GM19324 (cell line): ENCODE measurements around the gene TMEM204.

Experiments used
- ATAC-seq: cut with Tn5 transposase; IDR thresholded peaks from one replicate; pipeline ENCODE4 v1.9.1; 2021; ENCODE audit warnings: mild to moderate bottlenecking, moderate library complexity; ENCODE audit not compliant: unreplicated experiment, low FRiP score

The TMEM204 gene

DNA sequence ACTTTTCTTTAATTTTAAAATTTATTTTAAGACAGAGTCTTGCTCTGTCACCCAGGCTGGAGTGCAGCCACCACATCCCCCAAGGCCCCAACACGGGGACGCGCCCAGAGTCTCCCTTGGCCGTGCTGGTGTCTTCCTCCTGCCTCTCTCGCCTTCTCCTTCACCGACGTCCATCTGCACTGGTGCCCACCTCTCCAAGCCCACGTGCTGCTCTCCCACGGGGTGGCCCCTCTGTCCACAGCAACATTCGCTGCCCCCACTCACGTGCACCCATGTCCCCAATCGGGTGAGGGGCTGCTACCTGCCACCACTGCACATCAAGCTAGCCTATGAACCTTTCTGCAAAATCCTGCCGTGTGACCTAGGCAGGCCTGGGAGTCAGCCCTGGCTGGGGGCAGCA lies 3.1 kb downstream of the TMEM204 start:
- ATAC-seq: no peak

DNA sequence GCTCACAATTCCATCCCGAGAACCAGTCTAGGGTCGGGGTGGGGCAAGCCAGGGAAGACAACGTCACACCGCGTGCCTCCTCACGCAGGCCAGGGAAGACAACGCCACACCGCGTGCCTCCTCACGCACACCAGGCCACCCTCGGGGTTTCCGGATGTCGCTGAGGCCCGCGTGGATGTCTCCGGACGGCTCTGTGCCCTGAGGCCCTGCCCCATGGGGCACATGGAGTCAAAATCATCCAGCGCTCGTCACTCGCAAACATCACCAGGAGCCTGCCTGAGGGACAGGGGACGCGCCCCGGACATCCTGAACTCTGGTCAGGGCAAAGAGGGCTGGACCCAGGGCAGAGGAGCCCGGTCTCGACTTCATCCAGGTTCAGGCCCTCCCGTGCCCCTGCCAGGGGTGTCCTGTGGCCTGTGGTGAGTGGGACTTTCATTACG lies 3.7 kb downstream of the TMEM204 start:
- no peak for ATAC-seq

DNA sequence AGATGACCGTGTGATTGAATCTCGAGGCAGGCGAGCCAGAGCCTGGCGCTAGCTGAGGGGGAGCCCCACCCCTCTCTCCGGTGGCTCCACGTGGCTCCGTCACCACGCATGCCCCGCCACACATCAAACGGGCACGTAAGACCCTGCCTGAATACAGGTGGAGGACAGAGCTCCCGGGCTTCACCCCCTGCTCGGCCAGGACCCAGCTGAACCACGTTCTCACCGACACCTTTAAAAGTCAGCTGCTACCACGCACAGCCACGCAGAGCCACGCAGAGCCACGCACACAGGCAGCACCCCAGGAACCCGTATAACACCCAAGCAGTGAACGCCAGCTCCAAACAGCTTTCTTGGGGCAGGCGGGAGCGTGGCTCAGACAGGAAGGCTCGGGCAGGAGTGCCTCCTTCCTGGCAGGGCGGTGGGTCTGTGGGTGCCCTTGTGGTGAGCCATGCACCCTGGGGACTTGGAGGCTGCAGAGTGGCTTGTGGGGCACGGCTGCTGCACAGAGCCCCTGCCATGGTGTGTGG lies 4.4 kb downstream of the TMEM204 start:
- no peak for ATAC-seq

DNA sequence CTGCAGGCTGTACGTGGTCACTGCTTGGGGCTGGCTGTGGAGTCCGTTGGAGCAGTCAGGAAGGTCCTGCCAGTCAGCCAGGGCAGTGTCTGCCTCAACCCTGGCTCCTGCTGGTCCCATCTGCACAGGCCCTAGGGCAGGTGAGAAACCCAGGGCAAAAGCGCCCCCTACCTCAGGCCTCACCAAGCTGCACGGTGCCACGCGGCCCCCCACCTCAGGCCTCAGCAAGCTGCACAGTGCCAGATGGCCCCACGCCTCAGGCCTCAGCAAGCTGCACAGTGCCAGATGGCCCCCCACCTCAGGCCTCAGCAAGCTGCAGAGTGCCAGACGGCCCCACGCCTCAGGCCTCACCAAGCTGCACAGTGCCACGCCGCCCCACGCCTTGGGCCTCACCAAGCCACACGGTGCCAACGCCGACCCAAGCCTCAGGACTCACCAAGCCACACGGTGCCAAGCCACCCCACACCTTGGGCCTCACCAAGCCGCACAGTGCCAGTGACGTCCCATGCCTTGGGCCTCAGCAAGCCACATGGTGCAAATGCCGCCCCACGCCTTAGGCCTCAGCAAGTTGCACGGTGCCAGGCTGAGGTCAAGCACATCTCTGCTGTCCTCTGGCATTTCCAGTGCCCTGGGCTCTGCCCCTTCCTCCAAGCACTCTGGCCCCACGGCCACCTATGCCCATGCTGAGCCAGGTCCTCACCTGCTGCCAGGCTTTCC lies 5.5 kb downstream of the TMEM204 start:
- no peak for ATAC-seq

DNA sequence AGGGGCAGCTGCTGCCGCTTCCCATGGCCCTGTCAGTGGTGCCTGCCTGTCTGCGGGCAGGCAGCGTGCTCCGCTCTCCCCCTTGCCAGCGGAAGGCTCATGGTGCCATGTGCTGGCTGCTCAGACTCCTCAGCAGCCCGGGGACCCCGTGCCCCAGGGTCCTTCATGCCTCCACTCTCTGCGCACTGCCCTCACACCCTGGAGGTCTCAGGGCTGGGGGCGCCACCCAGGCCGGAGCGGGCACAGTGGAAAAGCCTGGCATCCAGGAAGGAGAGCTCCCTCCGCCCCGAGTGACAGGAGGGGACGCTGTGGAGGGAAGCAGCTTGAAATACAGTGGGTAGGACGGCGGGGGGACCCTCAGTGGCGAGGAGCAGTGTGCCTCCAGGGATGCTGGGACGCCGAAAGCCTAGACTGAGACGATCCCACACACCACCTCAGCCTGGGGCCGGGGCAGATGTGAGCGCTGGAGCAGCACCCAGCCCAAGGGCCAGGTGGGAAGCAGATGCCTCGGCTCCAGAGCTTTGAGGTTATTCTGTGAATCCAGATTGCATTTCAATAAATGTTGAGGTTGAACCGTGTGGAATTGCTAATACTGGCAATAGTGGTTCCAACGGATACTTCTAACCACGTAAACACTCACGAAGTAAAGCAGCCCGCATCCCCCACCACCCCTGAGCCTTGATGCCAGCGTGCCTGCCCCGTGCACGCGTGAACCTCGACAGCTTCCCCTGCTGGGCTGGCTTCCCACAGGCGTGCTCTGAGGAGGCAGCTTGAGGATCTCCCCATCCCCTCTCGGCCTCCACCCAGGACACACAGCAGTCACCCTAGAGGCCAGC lies 6.5 kb downstream of the TMEM204 start:
- ATAC-seq: no peak

DNA sequence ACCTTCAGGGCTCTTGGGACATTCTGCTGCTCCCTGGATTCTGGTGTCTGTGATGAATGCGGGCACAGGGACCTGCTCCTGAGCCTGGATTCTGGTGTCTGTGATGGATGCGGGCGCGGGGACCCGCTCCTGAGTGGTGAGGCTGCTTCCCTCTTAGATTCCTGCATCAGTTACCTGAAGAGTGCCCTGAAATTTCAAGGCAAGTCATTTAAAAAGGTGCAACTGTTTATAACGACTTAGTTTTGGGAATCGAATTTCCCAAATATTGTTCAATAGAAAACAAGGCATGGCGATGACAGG lies 7.0 kb downstream of the TMEM204 start:
- no peak for ATAC-seq

DNA sequence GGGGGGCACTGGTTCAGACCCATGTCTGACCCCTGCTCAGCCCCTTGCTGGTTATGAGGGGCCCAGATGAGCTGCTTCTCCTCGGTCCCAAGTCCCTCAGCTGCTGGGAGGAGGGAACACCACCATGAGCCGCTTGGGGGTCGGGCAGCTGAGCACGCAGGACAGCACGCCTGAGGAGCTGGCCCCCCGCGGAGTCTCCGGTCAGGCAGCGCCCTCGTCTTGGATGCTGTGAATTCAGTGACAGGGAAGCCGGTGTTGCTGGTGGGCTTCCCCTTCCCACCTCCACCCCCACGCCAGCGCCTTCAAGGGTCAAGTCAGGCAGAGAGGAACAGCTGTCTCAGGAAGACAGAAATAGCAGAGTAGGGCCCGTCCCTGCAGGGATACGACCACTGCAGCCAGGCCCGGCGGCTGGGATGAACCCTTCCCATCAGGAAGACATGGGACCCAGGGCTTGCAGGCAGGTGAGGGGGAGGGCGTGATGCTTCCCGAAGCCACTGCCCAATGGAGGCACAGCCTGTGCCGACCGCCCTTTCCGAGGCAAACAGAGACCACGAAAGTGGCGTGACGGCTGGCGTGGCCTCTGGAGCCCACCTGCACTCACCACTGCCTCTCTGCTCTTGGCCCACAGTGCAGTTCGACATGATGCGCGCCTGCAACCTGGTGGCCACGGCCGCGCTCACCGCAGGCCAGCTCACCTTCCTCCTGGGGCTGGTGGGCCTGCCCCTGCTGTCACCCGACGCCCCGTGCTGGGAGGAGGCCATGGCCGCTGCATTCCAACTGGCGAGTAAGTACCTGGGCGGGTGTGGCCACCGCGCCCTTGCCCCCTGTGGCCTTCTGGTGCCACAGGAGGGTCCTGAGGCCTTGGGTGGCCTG lies 8.1 kb downstream of the TMEM204 start:
- no peak for ATAC-seq

DNA sequence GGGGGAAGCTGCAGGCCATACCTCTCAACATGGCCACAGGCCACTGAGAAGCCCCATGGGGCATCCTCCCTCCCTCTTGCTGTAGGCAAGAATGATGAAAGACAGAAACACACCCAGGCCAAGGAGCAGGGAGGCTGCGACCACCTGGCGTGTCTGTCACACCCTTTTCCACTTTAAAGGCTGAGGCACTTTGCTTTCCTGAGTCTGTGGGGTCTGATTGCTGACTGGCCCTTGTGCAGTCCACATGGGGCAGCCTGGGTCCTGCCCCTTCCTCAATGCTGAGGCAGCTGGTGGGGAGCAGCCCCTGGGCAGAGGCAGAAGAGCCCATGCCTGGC lies 8.7 kb downstream of the TMEM204 start:
- no peak for ATAC-seq

DNA sequence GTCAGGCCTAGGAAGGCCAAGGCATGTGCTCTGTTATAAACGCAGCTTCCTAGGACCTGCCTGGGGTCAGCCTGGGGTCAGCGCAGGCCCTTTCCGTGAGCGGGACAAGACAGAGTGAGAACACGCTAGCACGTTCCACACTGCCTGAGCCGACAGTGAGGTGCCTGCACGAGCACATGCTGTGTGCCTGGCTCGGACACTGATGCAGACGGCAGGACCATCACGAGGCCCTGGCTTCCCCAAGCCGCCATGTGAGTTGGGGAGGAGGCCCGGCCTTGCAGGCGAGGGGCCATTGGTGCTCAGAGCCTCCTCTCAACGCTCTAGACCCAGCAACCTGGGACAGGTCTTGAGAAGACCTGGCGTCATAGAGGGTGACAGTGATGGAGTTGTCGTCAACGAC lies 9.1 kb downstream of the TMEM204 start:
- ATAC-seq: no peak

DNA sequence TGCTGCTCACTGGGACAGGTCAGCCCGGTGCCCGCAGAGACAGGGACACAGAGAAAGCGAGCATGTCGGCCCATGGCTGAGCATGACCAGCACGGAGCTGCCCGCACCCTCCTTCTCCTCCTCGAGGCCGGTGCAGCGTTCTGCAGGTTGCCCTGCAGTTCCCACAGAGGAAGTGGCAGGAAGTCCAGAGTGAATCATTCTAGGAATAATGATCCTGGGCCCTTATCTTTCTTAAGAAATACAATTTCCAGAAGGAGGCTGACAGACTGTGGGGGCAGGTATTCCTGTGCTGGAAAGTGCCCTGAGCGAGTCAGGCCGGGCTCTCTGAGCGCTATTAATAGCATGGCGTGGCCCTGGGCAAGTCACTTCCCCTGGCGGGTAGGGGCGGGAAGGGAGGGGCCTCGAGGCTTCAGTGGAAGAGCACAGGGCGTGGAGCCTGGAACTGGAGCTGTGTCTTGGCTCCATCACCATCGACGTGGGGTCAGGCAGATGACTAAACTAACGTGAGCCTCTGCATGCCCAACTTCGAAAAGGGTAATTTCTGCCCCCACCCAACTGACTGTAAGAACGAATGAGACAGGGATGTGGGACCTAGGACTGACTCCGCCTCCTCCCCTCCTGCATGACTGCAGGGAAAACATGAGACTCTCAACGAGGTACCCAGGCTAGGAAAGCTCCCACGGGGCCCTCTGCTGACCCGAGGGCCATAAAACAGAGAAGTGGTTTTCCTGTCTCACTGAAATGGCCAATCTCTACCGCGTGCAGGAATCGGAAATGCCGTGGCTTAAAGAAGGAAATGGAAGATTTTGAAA lies 9.8 kb downstream of the TMEM204 start:
- no peak for ATAC-seq

DNA sequence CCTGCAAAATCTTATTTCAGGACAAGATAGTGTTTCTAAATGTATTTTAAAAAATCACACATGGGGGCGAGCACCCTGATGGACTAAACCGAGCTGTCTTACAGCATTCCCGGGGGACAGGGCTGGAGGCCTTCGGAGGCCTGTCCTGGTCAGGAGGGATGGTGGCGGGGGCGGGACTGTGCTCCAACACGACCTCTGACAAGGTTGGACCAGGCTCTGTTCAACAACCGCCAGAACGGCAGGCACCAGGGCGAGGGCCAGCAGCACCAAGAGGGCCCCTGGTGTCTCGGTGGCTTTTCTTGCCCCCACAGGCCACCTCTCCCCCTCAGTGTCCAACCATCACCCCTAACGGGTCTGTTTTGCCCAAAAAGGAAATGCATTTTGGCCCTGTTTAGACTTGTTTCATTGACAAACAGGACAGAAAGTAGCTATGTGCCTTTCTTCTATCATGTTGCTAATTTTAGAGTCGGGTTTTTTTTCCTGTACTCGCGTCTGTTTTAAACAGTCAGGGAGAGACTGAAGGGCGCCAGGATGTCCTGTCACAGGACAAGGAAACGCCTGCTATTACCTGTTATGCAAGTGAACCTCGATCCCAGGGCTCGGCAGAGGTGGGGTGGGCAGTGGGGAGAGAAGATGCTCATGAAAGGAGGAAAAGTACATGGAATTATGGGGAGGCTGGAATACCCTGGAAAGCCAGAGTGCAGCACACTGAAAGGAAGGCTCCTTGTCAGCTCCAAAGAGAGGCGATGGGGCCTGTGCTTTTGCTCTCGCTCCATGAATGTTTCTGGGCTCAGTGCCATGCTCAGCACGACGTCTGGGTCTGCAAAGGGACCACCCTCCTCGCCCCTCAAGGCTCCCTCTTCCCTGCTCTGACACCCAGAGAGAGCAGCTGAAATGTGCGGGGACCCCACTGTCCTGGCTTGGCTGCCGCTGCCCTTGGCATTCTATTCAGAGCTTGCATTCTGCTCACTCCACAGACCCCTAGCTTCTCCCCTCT lies 11.9 kb downstream of the TMEM204 start:
- ATAC-seq: no peak

DNA sequence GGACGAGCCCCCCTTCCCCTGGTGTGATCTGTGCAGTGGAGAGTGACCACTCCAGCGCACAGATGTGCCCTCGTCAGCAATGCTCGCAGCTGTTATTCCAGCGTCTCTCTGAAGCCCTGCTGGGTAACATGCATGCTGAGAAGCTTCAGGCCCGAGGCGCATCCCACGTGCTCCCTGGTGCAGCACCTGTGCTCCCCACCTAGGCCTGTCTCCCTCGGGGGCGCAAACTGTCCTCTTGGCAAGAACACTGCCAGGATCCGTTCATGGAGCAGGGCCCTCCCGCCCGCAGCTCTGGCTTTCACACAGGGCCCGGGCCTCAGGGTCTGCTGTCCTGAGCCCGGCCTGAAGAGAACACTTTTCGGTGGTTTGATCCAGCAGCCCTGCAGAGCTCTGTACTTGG lies 13.0 kb downstream of the TMEM204 start:
- ATAC-seq: no peak

DNA sequence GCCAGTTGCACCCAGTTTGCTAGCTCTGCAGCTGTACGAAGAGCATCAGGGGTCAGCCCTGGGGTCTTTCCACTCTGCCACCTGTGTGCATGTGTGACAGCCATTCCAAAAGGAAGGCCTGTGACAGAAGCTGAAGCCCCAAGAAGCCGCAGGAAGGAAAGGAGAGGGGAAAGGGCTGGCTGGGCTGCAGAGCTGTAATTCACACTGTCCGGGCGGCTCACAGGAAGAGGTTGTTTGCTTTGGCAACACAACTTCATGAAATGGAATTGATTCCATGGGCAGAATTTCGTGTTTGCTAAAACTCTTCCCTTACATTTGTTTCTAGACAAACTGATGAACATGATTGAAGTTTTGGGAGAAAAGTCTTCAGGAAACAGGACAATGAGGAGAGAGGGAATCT lies 14.8 kb downstream of the TMEM204 start:
- ATAC-seq: no peak

DNA sequence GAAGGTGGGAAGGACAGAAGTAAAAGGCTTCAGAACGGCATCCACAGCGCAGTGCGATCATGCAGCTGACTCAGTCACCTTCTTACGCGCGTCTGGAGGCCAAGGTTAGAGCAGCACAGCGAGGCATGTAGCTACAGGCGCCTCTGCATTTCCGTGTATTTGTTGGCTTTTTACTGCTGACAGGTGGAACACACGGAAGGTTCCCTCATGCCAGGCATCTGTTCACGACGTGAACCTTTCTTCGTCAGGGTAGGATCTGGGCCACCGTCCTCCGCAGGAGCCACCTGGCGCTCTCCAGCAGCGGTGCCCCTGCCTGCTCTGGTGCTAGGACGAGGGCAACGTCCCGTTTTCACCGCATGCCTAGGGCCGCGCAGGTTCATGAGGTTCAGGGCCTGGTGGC lies 15.3 kb downstream of the TMEM204 start:
- ATAC-seq: no peak

DNA sequence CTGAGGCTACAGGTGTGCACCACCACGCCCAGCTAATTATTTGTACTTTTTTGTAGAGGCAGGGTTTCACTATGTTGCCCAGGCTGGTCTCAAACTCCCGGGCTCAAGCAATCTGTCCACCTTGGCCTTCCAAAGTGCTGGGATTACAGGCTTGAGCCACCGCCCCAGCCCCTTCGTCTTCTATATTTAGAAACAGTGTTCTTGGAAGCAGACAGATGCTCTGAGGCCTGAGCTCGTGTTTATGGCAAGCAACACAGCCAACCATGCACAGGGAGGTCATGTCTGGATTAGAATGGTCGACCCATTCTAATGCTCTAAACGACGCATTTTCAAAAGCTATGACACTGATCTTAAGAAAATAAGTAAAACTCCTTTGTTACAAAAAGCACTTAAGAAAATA lies 16.6 kb downstream of the TMEM204 start:
- ATAC-seq: no peak

DNA sequence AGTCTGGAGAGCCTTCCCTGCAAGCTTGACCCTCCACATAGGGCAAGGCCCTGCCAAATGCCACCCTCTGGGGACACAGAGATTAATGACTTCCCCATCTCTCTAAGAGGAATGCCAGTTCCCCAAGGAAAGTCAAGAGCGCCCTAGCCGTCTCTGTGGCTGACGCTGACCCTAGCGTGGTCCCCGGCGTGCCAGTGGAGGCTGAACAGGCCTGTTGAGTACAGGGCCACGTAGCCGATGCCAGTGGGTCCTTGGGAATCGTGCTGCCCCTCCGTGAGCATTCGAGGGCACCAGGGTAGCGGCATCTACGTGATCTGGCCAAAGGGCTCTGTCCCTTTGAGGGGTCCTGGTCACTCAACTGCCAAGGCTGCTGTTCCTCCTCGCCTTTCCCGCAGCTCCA lies 17.2 kb downstream of the TMEM204 start:
- no peak for ATAC-seq

DNA sequence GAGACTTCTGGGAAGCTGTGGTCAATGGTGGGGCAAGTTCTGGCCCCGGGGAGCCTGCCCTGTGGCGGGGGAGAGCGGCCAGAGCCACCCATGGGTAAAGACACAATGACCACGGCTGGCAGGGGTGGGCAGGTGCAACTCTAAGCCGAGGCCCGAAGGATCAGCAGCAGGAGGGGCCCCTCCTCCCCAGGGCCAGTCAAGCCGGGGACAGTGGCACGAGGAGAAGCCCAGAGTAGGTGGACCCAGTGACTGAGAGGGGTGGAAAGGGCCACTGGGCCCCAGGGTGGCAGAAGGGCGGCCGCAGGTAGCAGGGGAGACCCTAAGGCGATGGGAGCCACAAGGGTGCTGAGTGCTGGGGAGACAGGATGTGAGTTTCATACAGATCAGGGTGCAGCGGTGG lies 17.7 kb downstream of the TMEM204 start:
- ATAC-seq: no peak

DNA sequence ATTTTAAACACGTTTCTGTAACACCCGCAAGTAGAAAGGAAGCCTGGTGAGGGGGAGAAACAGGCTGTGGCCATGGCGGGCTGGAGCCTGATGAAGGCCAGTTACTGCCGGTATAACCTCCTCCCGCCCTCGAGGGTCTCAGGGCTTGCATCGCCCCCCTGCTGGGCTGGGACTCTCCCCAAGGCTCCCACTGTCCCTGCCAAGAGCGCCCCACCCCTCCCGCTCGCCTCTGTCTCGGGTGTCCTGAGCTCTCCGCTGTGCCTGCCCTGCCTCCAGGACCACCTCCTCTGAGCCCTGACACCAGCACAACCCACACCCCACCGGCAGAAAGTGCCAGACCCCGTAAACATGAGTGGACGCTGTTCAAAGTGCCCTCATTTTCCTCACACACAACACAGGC lies 18.7 kb downstream of the TMEM204 start:
- ATAC-seq: no peak
